Osteoblast (primary cell): ENCODE measurements around the gene CDH8. TPM values are rescaled to one million over a fixed set of nuclear protein-coding genes. Genes with fewer than 3 reads are reported as not detected.

Source experiments
- DNase-seq: peaks from one replicate; pipeline ENCODE4 v3.0.0; 2011; ENCODE audit warnings: low spot score, mixed read lengths; ENCODE audit not compliant: insufficient read length; ENCODE audit errors: missing footprints
- H2AFZ ChIP-seq: 2 replicates; pipeline ENCODE4 v1.6.0; 2011; ENCODE audit warnings: mild to moderate bottlenecking, low read length
- H3K27ac ChIP-seq: 2 replicates; pipeline ENCODE4 v1.5.1; 2011; ENCODE audit warnings: mild to moderate bottlenecking, low read depth, low read length, moderate library complexity
- H3K27me3 ChIP-seq: 2 replicates; pipeline ENCODE4 v1.6.0; 2012; ENCODE audit warnings: mild to moderate bottlenecking, control low read depth, inconsistent platforms, low read length, moderate library complexity; ENCODE audit not compliant: insufficient read depth
- H3K36me3 ChIP-seq: 2 replicates; pipeline ENCODE4 v1.5.1; 2011; ENCODE audit warnings: mild to moderate bottlenecking, low read length, control low read depth, moderate library complexity; ENCODE audit not compliant: insufficient read depth
- H3K4me1 ChIP-seq: 2 replicates; pipeline ENCODE4 v1.5.1; 2011; ENCODE audit warnings: mild to moderate bottlenecking, low read length, control low read depth, moderate library complexity; ENCODE audit not compliant: insufficient read depth
- H3K4me2 ChIP-seq: 2 replicates; pipeline ENCODE4 v1.6.0; 2011; ENCODE audit warnings: mild to moderate bottlenecking, low read length; ENCODE audit not compliant: insufficient read depth
- H3K4me3 ChIP-seq: fragments of 200-600 bp; sonication (generic); 3 replicates; pipeline ENCODE4 v1.5.1; 2012; ENCODE audit warnings: mild to moderate bottlenecking, low read length, inconsistent platforms; ENCODE audit not compliant: insufficient read depth
- H3K79me2 ChIP-seq: 2 replicates; pipeline ENCODE4 v1.6.0; 2012; ENCODE audit warnings: mild to moderate bottlenecking, low read length, control low read depth, inconsistent platforms; ENCODE audit not compliant: insufficient read depth
- H3K9me3 ChIP-seq: 2 replicates; pipeline ENCODE4 v1.5.1; 2011; ENCODE audit warnings: low read depth, low read length, control low read depth
- H4K20me1 ChIP-seq: 2 replicates; pipeline ENCODE4 v1.6.0; 2012; ENCODE audit warnings: mild to moderate bottlenecking, low read length, control low read depth; ENCODE audit not compliant: insufficient read depth
- CTCF ChIP-seq: IDR thresholded peaks from 2 replicates; pipeline ENCODE4 v1.5.1; 2011; ENCODE audit warnings: mild to moderate bottlenecking, low read depth, low read length, moderate library complexity; ENCODE audit errors: extremely low read depth
- total RNA-seq: library from RNA; depleted of rRNA; stranded (reverse); fragments of >200 nt; gene quantifications from 2 replicates; pipeline ENCODE4 v1.2.3, GENCODE V29; 2012

CDH8 gene
- total RNA-seq, 1 donor: not detected

GRCh38 chr16:61998460-61998859 lies 37.8 kb downstream of the CDH8 start:
- no peak for TF ChIP-seq CTCF
- H3K27ac ChIP-seq: no peak overlapping the region
- H3K4me1 ChIP-seq: no peaks in the 10 kb centered on the region
- H3K36me3 ChIP-seq: no peaks in the 10 kb centered on the region
- no peak overlapping the region for H3K4me3 ChIP-seq
- no peaks in the 10 kb centered on the region for H3K9me3 ChIP-seq
- H3K4me2 ChIP-seq: no peak overlapping the region
- H4K20me1 ChIP-seq: no peaks in the 10 kb centered on the region
- no peak for DNase-seq
- H2AFZ ChIP-seq: no peak overlapping the region
- no peaks in the 10 kb centered on the region for H3K79me2 ChIP-seq
- no peaks in the 10 kb centered on the region for H3K27me3 ChIP-seq

- no peak overlapping the region for H2AFZ ChIP-seq
These were observed 43.1 kb downstream of the CDH8 start for GRCh38 chr16:61993108-61993507.

GRCh38 chr16:61987474-61988012 lies 48.7 kb downstream of the CDH8 start:
- Histone ChIP-seq H2AFZ (no peak overlapping the region), H3K27me3 (no peaks in the 10 kb centered on the region), H3K79me2 (no peaks in the 10 kb centered on the region), H3K4me3 (no peak overlapping the region), H3K27ac (no peak overlapping the region), H3K36me3 (no peaks in the 10 kb centered on the region), H3K4me1 (no peaks in the 10 kb centered on the region), H4K20me1 (no peaks in the 10 kb centered on the region), H3K9me3 (no peaks in the 10 kb centered on the region), H3K4me2 (no peak overlapping the region)
- no peak for TF ChIP-seq CTCF
- no peak for DNase-seq

More at GRCh38 chr16:61993108-61993507, 43.1 kb downstream of the CDH8 start:
- H3K27ac ChIP-seq: no peak overlapping the region
- H3K27me3 ChIP-seq: no peaks in the 10 kb centered on the region
- no peaks in the 10 kb centered on the region for H3K4me1 ChIP-seq
- no peak overlapping the region for H3K4me2 ChIP-seq
- H3K79me2 ChIP-seq: no peaks in the 10 kb centered on the region
- DNase-seq: no peak
- H4K20me1 ChIP-seq: no peaks in the 10 kb centered on the region
- TF ChIP-seq CTCF: no peak
- H3K4me3 ChIP-seq: no peak overlapping the region
- H3K36me3 ChIP-seq: no peaks in the 10 kb centered on the region
- H3K9me3 ChIP-seq: no peaks in the 10 kb centered on the region

GRCh38 chr16:61969077-61969382 lies 67.2 kb downstream of the CDH8 start:
- Histone ChIP-seq H3K79me2 (no peaks in the 10 kb centered on the region), H3K9me3 (no peaks in the 10 kb centered on the region), H4K20me1 (no peaks in the 10 kb centered on the region), H3K27ac (no peak overlapping the region), H3K4me3 (no peak overlapping the region), H3K4me2 (no peak overlapping the region), H3K36me3 (no peaks in the 10 kb centered on the region), H3K27me3 (no peaks in the 10 kb centered on the region), H2AFZ (no peak overlapping the region), H3K4me1 (no peaks in the 10 kb centered on the region)
- no peak for TF ChIP-seq CTCF
- DNase-seq: no peak
